Activated CD4-positive, alpha-beta T cell treated with anti-CD3 and anti-CD28 coated beads for 36 hours (primary cell): ENCODE results near the gene BHLHA9. TPM values are rescaled to one million over a fixed set of nuclear protein-coding genes. Genes with fewer than 3 reads are reported as not detected.
"Not testable (repeated sequence)": the region's sequence is repeated elsewhere in the genome, so short reads cannot be mapped to it uniquely, and the experiment has no call there.

ENCODE experiments used
- ATAC-seq: fragments of 200-7000 bp; cut with Tn5 transposase; one replicate; pipeline ENCODE4 v1.10.0; 2021; ENCODE audit warnings: mild to moderate bottlenecking, moderate library complexity
- CTCF ChIA-PET: fragments of 350-600 bp; sonication (Branson Sonifier 250); formaldehyde crosslinking; loops from one replicate; lab custom pipeline; 2021; ENCODE audit warnings: antibody characterized with exemption; lab: Charles Lee
- POLR2A ChIA-PET: fragments of 350-600 bp; sonication (Branson Sonifier 250); formaldehyde crosslinking; loops from one replicate; lab custom pipeline; 2021; ENCODE audit warnings: antibody characterized with exemption, inconsistent platforms; lab: Charles Lee
- DNase-seq: peaks from one replicate; pipeline ENCODE4 v3.0.0-alpha.2; 2020
- H3K27ac Mint-ChIP-seq: one replicate; pipeline ENCODE4 v1.8.0; 2021; ENCODE audit warnings: mixed read lengths
- H3K27me3 Mint-ChIP-seq: one replicate; pipeline ENCODE4 v1.8.0; 2021; ENCODE audit warnings: mixed read lengths
- H3K36me3 Mint-ChIP-seq: one replicate; pipeline ENCODE4 v1.8.0; 2021; ENCODE audit warnings: low read depth, mixed read lengths
- H3K4me1 Mint-ChIP-seq: one replicate; pipeline ENCODE4 v1.8.0; 2021; ENCODE audit warnings: mixed read lengths
- H3K4me3 Mint-ChIP-seq: one replicate; pipeline ENCODE4 v1.8.0; 2021; ENCODE audit warnings: mild to moderate bottlenecking, moderate library complexity, mixed read lengths
- H3K9me3 Mint-ChIP-seq: one replicate; pipeline ENCODE4 v1.8.0; 2021; ENCODE audit warnings: low read depth, mixed read lengths
- intact Hi-C, 2 experiments: fragments of 100-400 bp; cut with DNase I in 1 of 2; cut with micrococcal nuclease in 1 of 2; formaldehyde crosslinking; loops; one replicate each; pipeline versions ENCODE4 v1.14.2 to v1.15.1; 2022 to 2024; cut with DNase I, micrococcal nuclease
- total RNA-seq, 2 experiments: library from RNA; stranded (reverse); gene quantifications; one replicate each; pipeline ENCODE4 v1.2.3, GENCODE V29; 2021

BHLHA9 gene
- total RNA-seq, 2 experiments from 2014 or later: not detected

DNA sequence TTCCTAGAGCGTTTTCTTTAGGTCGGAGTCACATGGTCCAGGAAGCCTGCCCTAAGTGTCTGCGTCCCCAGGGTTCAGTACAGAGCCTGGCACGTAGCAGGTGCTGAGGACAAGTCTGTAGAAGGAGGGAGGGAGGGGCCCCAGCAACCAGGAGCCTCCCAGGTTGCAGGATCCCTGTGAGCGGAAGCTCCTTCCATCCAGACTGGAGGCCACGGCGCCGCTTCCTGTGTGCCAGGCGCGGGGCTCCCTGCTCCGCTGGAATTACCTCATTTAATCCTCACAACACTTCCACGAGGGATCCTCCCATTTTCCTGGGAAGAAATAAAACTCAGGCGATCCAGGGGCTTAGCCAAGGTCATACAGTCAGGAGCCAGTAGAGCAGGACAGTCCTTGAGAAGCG lies 31.3 kb downstream of the BHLHA9 start:
- DNase-seq: no peak
- Mint-ChIP-seq H3K4me1 (peaks cover 24% of the 10 kb centered on the region), H3K27ac (no peak overlapping the region), H3K4me3 (no peak overlapping the region), H3K9me3 (no peaks in the 10 kb centered on the region), H3K36me3 (no peaks in the 10 kb centered on the region), H3K27me3 (no peaks in the 10 kb centered on the region)
- intact Hi-C loops: no loop called here
- POLR2A ChIA-PET: no interaction called here
- no peak for ATAC-seq
- CTCF ChIA-PET: interaction anchor here (0.6 to 0.9 kb wide), 2 partner anchors 32 to 416 kb away, joined by 3 read pairs; no protein-coding TSS in a partner anchor

- intact Hi-C loops: no loop called here
Measured at GRCh38 chr17:1302761-1303160, 32.5 kb downstream of the BHLHA9 start.

DNA sequence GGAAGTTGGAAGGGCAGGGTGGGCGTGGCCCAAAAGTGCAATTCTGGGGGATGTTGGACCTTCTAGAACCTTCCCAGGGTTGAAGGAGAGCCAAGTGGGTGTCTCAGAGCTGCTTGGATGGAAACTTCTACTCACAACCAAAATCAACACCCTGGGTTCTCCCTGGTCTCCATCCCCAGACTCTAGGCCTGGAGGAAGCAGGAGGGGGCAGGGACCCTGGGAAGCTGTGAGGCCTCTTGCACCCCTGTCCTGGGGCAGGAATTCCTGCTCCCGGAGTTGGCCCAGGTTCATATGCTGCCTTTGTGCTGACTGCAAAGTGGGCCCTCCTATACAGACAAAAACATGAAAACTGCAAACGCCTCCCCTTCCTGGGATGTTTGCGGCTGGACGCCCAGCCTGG lies 34.3 kb downstream of the BHLHA9 start:
- Mint-ChIP-seq H3K4me1 (no peaks in the 10 kb centered on the region), H3K9me3 (no peaks in the 10 kb centered on the region), H3K27ac (no peak overlapping the region), H3K4me3 (no peak overlapping the region), H3K27me3 (peaks cover 3% of the 10 kb centered on the region), H3K36me3 (no peaks in the 10 kb centered on the region)
- CTCF ChIA-PET: interaction anchor here (0.6 kb wide), 1 partner anchor 17 kb away, joined by 5 read pairs; no protein-coding TSS in a partner anchor
- DNase-seq (no peak), ATAC-seq (no peak)
- POLR2A ChIA-PET: no interaction called here
- intact Hi-C loops: no loop called here

More at GRCh38 chr17:1302761-1303160, 32.5 kb downstream of the BHLHA9 start:
- no peak overlapping the region for H3K4me3 Mint-ChIP-seq
- no peak overlapping the region for H3K27ac Mint-ChIP-seq
- peaks cover 3% of the 10 kb centered on the region for H3K27me3 Mint-ChIP-seq
- no peak for ATAC-seq
- H3K9me3 Mint-ChIP-seq: no peaks in the 10 kb centered on the region
- H3K4me1 Mint-ChIP-seq: peaks cover 13% of the 10 kb centered on the region
- ChIA-PET POLR2A (no interaction called here), CTCF (no interaction called here)
- no peaks in the 10 kb centered on the region for H3K36me3 Mint-ChIP-seq
- DNase-seq: no peak

DNA sequence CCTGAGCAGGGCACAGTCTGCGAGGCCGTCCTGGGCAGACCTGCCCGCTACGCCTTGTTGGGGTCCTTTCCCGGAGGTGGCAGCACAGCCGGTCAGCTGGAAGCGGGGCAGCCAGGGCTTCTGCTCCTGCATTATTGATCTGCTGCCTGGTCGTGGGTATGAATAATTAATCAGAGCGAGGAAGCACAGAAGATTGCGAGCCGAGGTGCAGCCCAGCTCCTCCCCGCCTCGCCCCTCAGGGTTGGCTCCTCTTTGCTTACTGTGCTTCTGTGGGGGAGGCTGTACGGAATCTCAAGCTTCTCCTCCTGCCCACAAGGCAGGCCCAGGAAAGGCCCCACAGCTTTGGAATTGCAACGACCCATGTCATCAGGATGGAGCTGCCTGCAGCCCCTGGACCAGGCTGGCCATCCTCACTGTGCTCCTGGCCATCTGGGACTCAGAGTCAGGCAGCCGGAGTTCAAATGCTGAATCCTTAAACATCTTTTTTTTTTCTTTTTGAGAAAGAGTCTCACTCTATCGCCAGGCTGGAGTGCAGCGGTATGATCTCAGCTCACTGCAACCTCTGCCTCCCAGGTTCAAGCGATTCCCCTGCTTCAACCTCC lies 34.8 kb downstream of the BHLHA9 start:
- H3K27ac Mint-ChIP-seq: no peak overlapping the region
- no peaks in the 10 kb centered on the region for H3K4me1 Mint-ChIP-seq
- no peaks in the 10 kb centered on the region for H3K36me3 Mint-ChIP-seq
- POLR2A ChIA-PET: interaction anchor here (0.6 kb wide), 1 partner anchor 1288 kb away, joined by 3 read pairs; the partner anchor contains the start of gene PAFAH1B1
- CTCF ChIA-PET: interaction anchor here (0.6 kb wide), 1 partner anchor 17 kb away, joined by 5 read pairs; no protein-coding TSS in a partner anchor
- ATAC-seq (no peak), DNase-seq (no peak)
- no peaks in the 10 kb centered on the region for H3K9me3 Mint-ChIP-seq
- peaks cover 3% of the 10 kb centered on the region for H3K27me3 Mint-ChIP-seq
- H3K4me3 Mint-ChIP-seq: no peak overlapping the region
- intact Hi-C loops: no loop called here

DNA sequence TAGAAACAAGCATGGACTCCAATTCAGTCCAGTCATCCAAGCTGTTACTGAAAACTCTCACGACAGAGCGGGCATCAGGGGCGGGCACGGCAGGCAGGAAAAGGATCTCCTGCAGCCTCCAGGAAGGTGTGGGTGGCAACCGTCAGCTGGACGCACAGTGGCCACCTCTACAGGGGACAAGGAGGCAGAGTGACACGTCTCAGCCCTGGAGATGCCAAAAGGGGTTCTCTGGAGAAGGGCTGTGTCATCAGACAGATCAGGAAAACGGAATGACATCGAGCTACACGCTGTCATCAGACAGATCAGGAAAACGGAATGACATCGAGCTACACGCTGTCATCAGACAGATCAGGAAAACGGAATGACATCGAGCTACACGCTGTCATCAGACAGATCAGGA lies 37.6 kb downstream of the BHLHA9 start:
- intact Hi-C loops, H3K4me1 Mint-ChIP-seq, H3K4me3 Mint-ChIP-seq, H3K27ac Mint-ChIP-seq, DNase-seq, H3K36me3 Mint-ChIP-seq, H3K27me3 Mint-ChIP-seq, H3K9me3 Mint-ChIP-seq, ATAC-seq, POLR2A ChIA-PET, CTCF ChIA-PET: not testable (repeated sequence)

- Mint-ChIP-seq H3K9me3 (no peaks in the 10 kb centered on the region), H3K4me1 (no peaks in the 10 kb centered on the region), H3K36me3 (no peaks in the 10 kb centered on the region), H3K27me3 (peaks cover 4% of the 10 kb centered on the region), H3K27ac (no peak overlapping the region), H3K4me3 (no peak overlapping the region)
- ATAC-seq: peak; percentile 51
- CTCF ChIA-PET: no interaction called here
- intact Hi-C loops: no loop called here
- peak; percentile 46 for DNase-seq
- POLR2A ChIA-PET: no interaction called here
Measured at GRCh38 chr17:1312261-1312870, 42.1 kb downstream of the BHLHA9 start.

- DNase-seq: no peak
- no peak overlapping the region for H3K4me3 Mint-ChIP-seq
Measured at GRCh38 chr17:1313270-1314005, 43.2 kb downstream of the BHLHA9 start.

GRCh38 chr17:1315409-1315808 lies 45.2 kb downstream of the BHLHA9 start:
- no peaks in the 10 kb centered on the region for H3K36me3 Mint-ChIP-seq
- no peak overlapping the region for H3K27ac Mint-ChIP-seq
- no peak overlapping the region for H3K4me3 Mint-ChIP-seq
- intact Hi-C loops: no loop called here
- ChIA-PET POLR2A (no interaction called here), CTCF (interaction anchor here (1.0 to 1.1 kb wide), 2 partner anchors 17 to 34 kb away, joined by 3 to 4 read pairs; no protein-coding TSS in a partner anchor)
- H3K9me3 Mint-ChIP-seq: no peaks in the 10 kb centered on the region
- DNase-seq (no peak), ATAC-seq (no peak)
- peaks cover 4% of the 10 kb centered on the region for H3K27me3 Mint-ChIP-seq
- no peaks in the 10 kb centered on the region for H3K4me1 Mint-ChIP-seq

More at GRCh38 chr17:1313270-1314005, 43.2 kb downstream of the BHLHA9 start:
- no peak overlapping the region for H3K27ac Mint-ChIP-seq
- ATAC-seq: no peak
- H3K4me1 Mint-ChIP-seq: no peaks in the 10 kb centered on the region
- H3K9me3 Mint-ChIP-seq: no peaks in the 10 kb centered on the region
- POLR2A ChIA-PET: no interaction called here
- H3K27me3 Mint-ChIP-seq: peaks cover 4% of the 10 kb centered on the region
- intact Hi-C loops: no loop called here
- no peaks in the 10 kb centered on the region for H3K36me3 Mint-ChIP-seq
- CTCF ChIA-PET: no interaction called here

DNA sequence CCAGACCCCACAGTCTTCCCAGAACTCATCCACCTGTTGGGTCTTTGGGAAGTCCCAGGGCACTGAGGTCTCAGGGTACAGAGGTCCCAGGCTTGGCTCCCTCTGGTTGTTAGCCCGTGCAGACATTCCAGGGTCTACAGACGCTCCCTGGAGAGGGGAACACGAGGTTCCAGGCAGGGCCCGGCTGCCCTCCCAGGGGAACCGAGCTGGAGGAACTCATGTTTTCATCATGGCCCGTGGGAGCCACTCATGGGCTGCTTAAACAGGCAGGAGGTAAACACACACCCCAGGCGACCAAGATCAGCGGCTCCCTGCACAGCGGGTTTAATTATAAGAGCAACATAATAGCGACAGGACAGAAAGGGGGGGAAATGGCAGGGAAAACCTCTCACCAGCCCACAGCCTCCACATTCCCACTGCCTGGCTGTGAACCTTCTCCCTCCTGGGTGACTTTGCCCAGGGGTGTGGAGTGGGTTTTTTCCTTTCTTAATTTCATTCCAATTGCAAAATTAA lies 45.7 kb downstream of the BHLHA9 start:
- no peaks in the 10 kb centered on the region for H3K4me1 Mint-ChIP-seq
- DNase-seq (no peak), ATAC-seq (no peak)
- POLR2A ChIA-PET: no interaction called here
- H3K27ac Mint-ChIP-seq: no peak overlapping the region
- CTCF ChIA-PET: no interaction called here
- H3K36me3 Mint-ChIP-seq: no peaks in the 10 kb centered on the region
- intact Hi-C loops: no loop called here
- H3K4me3 Mint-ChIP-seq: no peak overlapping the region
- H3K27me3 Mint-ChIP-seq: peaks cover 4% of the 10 kb centered on the region
- no peaks in the 10 kb centered on the region for H3K9me3 Mint-ChIP-seq
